MCF 10A (cell line): ENCODE data around the gene NUP214. TPM values are rescaled to one million over a fixed set of nuclear protein-coding genes. Genes with fewer than 3 reads are reported as not detected.
"Not testable (repeated sequence)": the region's sequence is repeated elsewhere in the genome, so short reads cannot be mapped to it uniquely, and the experiment has no call there.

Experiments used
- BruUV-seq: library from RNA; stranded (reverse); fragments of 400-500 nt; replicated peaks from 2 replicates; lab custom pipeline; 2021; lab: Mats Ljungman, UMichigan
- CTCF ChIA-PET: fragments of 300-600 bp; sonication (Branson Sonifier 250); formaldehyde crosslinking; extraction: SDS; loops from one replicate; lab custom pipeline; 2021; ENCODE audit warnings: antibody characterized with exemption, inconsistent platforms; lab: Yijun Ruan, JAX
- POLR2A ChIA-PET: fragments of 300-600, 350-650 bp; sonication (Branson Sonifier 250); formaldehyde crosslinking; extraction: SDS; loops from one replicate; lab custom pipeline; 2020; ENCODE audit warnings: antibody characterized with exemption, inconsistent platforms; lab: Yijun Ruan, JAX
- DNase-seq: peaks from one replicate; pipeline ENCODE4 v3.0.0-alpha.2; 2018; ENCODE audit not compliant: unreplicated experiment
- H3K27ac Mint-ChIP-seq: one replicate; pipeline ENCODE4 v1.8.0; 2022; ENCODE audit warnings: mild to moderate bottlenecking, low read depth, mixed read lengths; ENCODE audit not compliant: unreplicated experiment
- H3K27me3 Mint-ChIP-seq: one replicate; pipeline ENCODE4 v1.8.0; 2022; ENCODE audit warnings: mixed read lengths; ENCODE audit not compliant: insufficient read depth, unreplicated experiment
- H3K36me3 Mint-ChIP-seq: one replicate; pipeline ENCODE4 v1.8.0; 2022; ENCODE audit warnings: mild to moderate bottlenecking, moderate library complexity, mixed read lengths; ENCODE audit not compliant: insufficient read depth, unreplicated experiment
- H3K4me1 Mint-ChIP-seq: one replicate; pipeline ENCODE4 v1.8.0; 2022; ENCODE audit warnings: mixed read lengths; ENCODE audit not compliant: insufficient read depth, unreplicated experiment
- H3K4me3 Mint-ChIP-seq: one replicate; pipeline ENCODE4 v1.8.0; 2022; ENCODE audit warnings: mild to moderate bottlenecking, moderate library complexity, mixed read lengths; ENCODE audit not compliant: unreplicated experiment
- H3K9me3 Mint-ChIP-seq: one replicate; pipeline ENCODE4 v1.8.0; 2022; ENCODE audit warnings: mixed read lengths; ENCODE audit not compliant: unreplicated experiment
- CTCF ChIP-seq: fragments of 200-600 bp; IDR thresholded peaks from one replicate; pipeline ENCODE4 v1.8.0; 2022; ENCODE audit warnings: antibody characterized with exemption, mild to moderate bottlenecking; ENCODE audit not compliant: unreplicated experiment
- intact Hi-C: fragments of 100-400 bp; cut with micrococcal nuclease; formaldehyde crosslinking; loops from 2 replicates; pipeline ENCODE4 v1.14.1; 2022
- total RNA-seq: library from RNA; stranded (reverse); gene quantifications from 2 replicates; pipeline ENCODE4 v1.2.3, GENCODE V29; 2022

Gene NUP214
- total RNA-seq, 1 experiment from 2014 or later: 41.8 TPM

GRCh38 chr9:131206495-131206894 lies 81.1 kb downstream of the NUP214 start:
- H3K4me1 Mint-ChIP-seq: no peaks in the 10 kb centered on the region
- ChIA-PET CTCF (interaction anchor here (1.9 kb wide), 1 partner anchor 130 kb away, joined by 11 read pairs; no protein-coding TSS in a partner anchor), POLR2A (interaction anchor here (0.6 kb wide), 1 partner anchor 10 kb away, joined by 3 read pairs; no protein-coding TSS in a partner anchor)
- no peaks in the 10 kb centered on the region for H3K27me3 Mint-ChIP-seq
- no peak overlapping the region for H3K27ac Mint-ChIP-seq
- no peak overlapping the region for H3K4me3 Mint-ChIP-seq
- peaks cover 4% of the 10 kb centered on the region for H3K9me3 Mint-ChIP-seq
- intact Hi-C loops: no loop called here
- peaks cover 72% of the 10 kb centered on the region for H3K36me3 Mint-ChIP-seq
- BruUV-seq: no TSS peak
- no peak for TF ChIP-seq CTCF
- no peak for DNase-seq

- CTCF ChIA-PET: interaction anchor here (0.6 to 1.3 kb wide), 2 partner anchors 34 to 211 kb away, joined by 3 to 4 read pairs; no protein-coding TSS in a partner anchor
- H3K4me1 Mint-ChIP-seq, DNase-seq, H3K9me3 Mint-ChIP-seq, POLR2A ChIA-PET, intact Hi-C loops, BruUV-seq, H3K27me3 Mint-ChIP-seq, H3K4me3 Mint-ChIP-seq, H3K27ac Mint-ChIP-seq: not testable (repeated sequence)
- H3K36me3 Mint-ChIP-seq: peaks cover 53% of the 10 kb centered on the region
These were observed 86.5 kb downstream of the NUP214 start for GRCh38 chr9:131211920-131212319.

- H3K27me3 Mint-ChIP-seq: no peaks in the 10 kb centered on the region
- H3K4me1 Mint-ChIP-seq: no peaks in the 10 kb centered on the region
- POLR2A ChIA-PET: no interaction called here
- intact Hi-C loops: no loop called here
- TF ChIP-seq CTCF: no peak
- H3K9me3 Mint-ChIP-seq: peaks cover 8% of the 10 kb centered on the region
- peaks cover 40% of the 10 kb centered on the region for H3K36me3 Mint-ChIP-seq
- no peak overlapping the region for H3K27ac Mint-ChIP-seq
- BruUV-seq: no TSS peak
- no peak for DNase-seq
- CTCF ChIA-PET: interaction anchor here (0.9 to 2.5 kb wide), 3 partner anchors 35 to 123 kb away, joined by 4 to 7 read pairs (median 4); no protein-coding TSS in a partner anchor
- H3K4me3 Mint-ChIP-seq: no peak overlapping the region
These were observed 89.0 kb downstream of the NUP214 start for GRCh38 chr9:131214286-131214856.

- no TSS peak for BruUV-seq
- ChIA-PET POLR2A (no interaction called here), CTCF (interaction anchor here (0.9 to 2.5 kb wide), 4 partner anchors 35 to 122 kb away, joined by 3 to 7 read pairs (median 4); no protein-coding TSS in a partner anchor)
- no peaks in the 10 kb centered on the region for H3K4me1 Mint-ChIP-seq
- H3K27ac Mint-ChIP-seq: no peak overlapping the region
- peaks cover 40% of the 10 kb centered on the region for H3K36me3 Mint-ChIP-seq
- no peaks in the 10 kb centered on the region for H3K27me3 Mint-ChIP-seq
- intact Hi-C loops: no loop called here
- no peak for TF ChIP-seq CTCF
- DNase-seq: no peak
- H3K4me3 Mint-ChIP-seq: no peak overlapping the region
- peaks cover 8% of the 10 kb centered on the region for H3K9me3 Mint-ChIP-seq
These were observed 89.5 kb downstream of the NUP214 start for GRCh38 chr9:131214876-131215275.
